Measurements from ENCODE around the gene MOG. TPM values are rescaled to one million over a fixed set of nuclear protein-coding genes. Genes with fewer than 3 reads are reported as not detected.

Gene MOG
- total RNA-seq, 4 donors from 2014 or later = not detected

- Histone ChIP-seq H3K4me3 (no peak overlapping the region), H3K27ac (no peak overlapping the region), H3K9me3 (no peaks in the 10 kb centered on the region), H3K27me3 (peaks cover 11% of the 10 kb centered on the region), H3K4me1 (no peaks in the 10 kb centered on the region), H3K36me3 (no peaks in the 10 kb centered on the region)
- DNase-seq (ENCODE audit: low spot score in 2 of 2) = no peak
- 68% methylated on average over 11 of the region's 11 CpGs for WGBS
- no peak for TF ChIP-seq CTCF (IDR thresholded peaks at IDR 0.05)
- no peak for TF ChIP-seq POLR2AphosphoS5 (IDR thresholded peaks at IDR 0.05)
- no peak for TF ChIP-seq EP300 (IDR thresholded peaks at IDR 0.05)
- no peak for TF ChIP-seq POLR2A (IDR thresholded peaks at IDR 0.05)
Measured at GRCh38 chr6:29708432-29709179, 51.7 kb downstream of the MOG start.

GRCh38 chr6:29709188-29709587, 52.3 kb downstream of the MOG start:
- TF ChIP-seq EP300 (IDR thresholded peaks at IDR 0.05) (no peak), POLR2A (IDR thresholded peaks at IDR 0.05) (no peak), CTCF (IDR thresholded peaks at IDR 0.05) (no peak), POLR2AphosphoS5 (IDR thresholded peaks at IDR 0.05) (no peak)
- no peaks in the 10 kb centered on the region for H3K9me3 ChIP-seq
- 47% methylated on average over 4 of the region's 4 CpGs for WGBS
- H3K4me1 ChIP-seq = no peaks in the 10 kb centered on the region
- H3K27ac ChIP-seq = no peak overlapping the region
- no peak for DNase-seq (ENCODE audit: low spot score in 2 of 2)
- H3K27me3 ChIP-seq = peaks cover 11% of the 10 kb centered on the region
- no peak overlapping the region for H3K4me3 ChIP-seq
- H3K36me3 ChIP-seq = no peaks in the 10 kb centered on the region

- no peaks in the 10 kb centered on the region for H3K36me3 ChIP-seq
- WGBS = 92% methylated on average over 7 of the region's 8 CpGs
- peaks cover 11% of the 10 kb centered on the region for H3K27me3 ChIP-seq
- H3K9me3 ChIP-seq = no peaks in the 10 kb centered on the region
- no peaks in the 10 kb centered on the region for H3K4me1 ChIP-seq
- TF ChIP-seq EP300 (IDR thresholded peaks at IDR 0.05) (no peak), POLR2AphosphoS5 (IDR thresholded peaks at IDR 0.05) (no peak), POLR2A (IDR thresholded peaks at IDR 0.05) (no peak), CTCF (IDR thresholded peaks at IDR 0.05) (no peak)
- H3K4me3 ChIP-seq = no peak overlapping the region
- H3K27ac ChIP-seq = no peak overlapping the region
- no peak for DNase-seq (ENCODE audit: low spot score in 2 of 2)
Measured at GRCh38 chr6:29710281-29710941, 53.5 kb downstream of the MOG start.

- 45% methylated on average over 2 of the region's 2 CpGs for WGBS
- Histone ChIP-seq H3K36me3 (no peaks in the 10 kb centered on the region), H3K4me1 (peaks cover 18% of the 10 kb centered on the region), H3K4me3 (no peak overlapping the region), H3K27me3 (no peaks in the 10 kb centered on the region), H3K27ac (no peak overlapping the region), H3K9me3 (no peaks in the 10 kb centered on the region)
- no peak for DNase-seq (ENCODE audit: low spot score in 2 of 2)
- no peak for TF ChIP-seq EP300 (IDR thresholded peaks at IDR 0.05)
- no peak for TF ChIP-seq CTCF (IDR thresholded peaks at IDR 0.05)
- no peak for TF ChIP-seq POLR2AphosphoS5 (IDR thresholded peaks at IDR 0.05)
- TF ChIP-seq POLR2A (IDR thresholded peaks at IDR 0.05) = no peak
Measured at GRCh38 chr6:29720863-29721262, 64.0 kb downstream of the MOG start.

Other genes with a start within 250 kb of the MOG start
- gene OR12D1, start 242.2 kb upstream of the MOG start, total RNA-seq = not detected
- gene OR10C1, start 217.8 kb upstream of the MOG start, total RNA-seq = not detected
- gene OR11A1, start 200.0 kb upstream of the MOG start, total RNA-seq = not detected
- not detected for gene OR2H1, start 199.9 kb upstream of the MOG start, total RNA-seq
- gene MAS1L, start 169.1 kb upstream of the MOG start, total RNA-seq = not detected
- gene UBD, start 97.4 kb upstream of the MOG start, total RNA-seq = not detected
- not detected for gene OR2H2, start 72.0 kb upstream of the MOG start, total RNA-seq
- gene GABBR1, start 23.9 kb upstream of the MOG start, total RNA-seq = 10 to 100 TPM; 16.4 to 78.1 (median 31.1) TPM
- gene ZFP57, start 24.1 kb downstream of the MOG start, total RNA-seq = under 1 TPM in 1 of 4 donors, not detected in 3; 0.76 TPM
- gene HLA-F, start 66.3 kb downstream of the MOG start, total RNA-seq = 100 to 1,000 TPM in 1 of 4 donors, 10 to 100 TPM in 3; 25.6 to 162 (median 62.2) TPM
- gene HLA-G, start 170.7 kb downstream of the MOG start, total RNA-seq = 1 to 10 TPM in 1 of 4 donors, under 1 TPM in 1, not detected in 2; 0.80 to 1.1 TPM